Measurements from ENCODE around the gene OSM. TPM values are rescaled to one million over a fixed set of nuclear protein-coding genes. Genes with fewer than 3 reads are reported as not detected.

OSM gene
- total and polyA plus RNA-seq, 4 donors, result 0.09 to 0.84 (median 0.25) TPM; not detected in 1

- Histone ChIP-seq H3K4me1 (ENCODE audit: control insufficient read depth in 4 of 4, insufficient read depth in 4 of 4, low read length in 3 of 4) (peaks cover 17 to 45% (median 33%) of the 10 kb centered on the region in 4 donors), H3K9ac (ENCODE audit: low read depth in 1 of 2, low read length in 2 of 2) (no peak overlapping the region), H3K27me3 (ENCODE audit: control insufficient read depth in 4 of 4, insufficient read depth in 4 of 4, low read length in 3 of 4) (no peaks in the 10 kb centered on the region), H3K9me3 (ENCODE audit: control insufficient read depth in 4 of 4, low read length in 3 of 4) (no peaks in the 10 kb centered on the region), H3K27ac (ENCODE audit: low read depth in 1 of 2, low read length in 2 of 2) (peak overlapping the region; percentile 22 to 49), H3K4me3 (ENCODE audit: low read depth in 1 of 3, low read length in 3 of 3) (no peak overlapping the region), H3K36me3 (ENCODE audit: control insufficient read depth in 4 of 4, insufficient read depth in 3 of 4, low read depth in 1 of 4, low read length in 3 of 4) (peaks cover 0 to 5% (median 1%) of the 10 kb centered on the region in 4 donors)
- TF ChIP-seq GABPA (IDR thresholded peaks at IDR 0.05 in 1 of 2, conservative IDR thresholded peaks at IDR 0.05 in 1 of 2) (no peak), SP1 (IDR thresholded peaks at IDR 0.05) (no peak), RXRA (IDR thresholded peaks at IDR 0.05) (no peak), JUND (IDR thresholded peaks at IDR 0.05) (no peak), REST (IDR thresholded peaks at IDR 0.05) (no peak), CTCF (IDR thresholded peaks at IDR 0.05; ENCODE audit: low read depth, low read length, missing input control) (no peak)
- DNase-seq (ENCODE audit: low spot score), result no peak
- 84% methylated on average over 1 of the region's 1 CpG for WGBS
These were observed 40.0 kb upstream of the OSM start for GRCh38 chr22:30306627-30307011.

GRCh38 chr22:30305906-30306626 lies 39.4 kb upstream of the OSM start:
- Histone ChIP-seq H3K27me3 (ENCODE audit: control insufficient read depth in 4 of 4, insufficient read depth in 4 of 4, low read length in 3 of 4) (no peaks in the 10 kb centered on the region), H3K36me3 (ENCODE audit: control insufficient read depth in 4 of 4, insufficient read depth in 3 of 4, low read depth in 1 of 4, low read length in 3 of 4) (peaks cover 0 to 8% (median 4%) of the 10 kb centered on the region in 4 donors), H3K9me3 (ENCODE audit: control insufficient read depth in 4 of 4, low read length in 3 of 4) (no peaks in the 10 kb centered on the region), H3K4me3 (ENCODE audit: low read depth in 1 of 3, low read length in 3 of 3) (no peak overlapping the region), H3K27ac (ENCODE audit: low read depth in 1 of 2, low read length in 2 of 2) (peak overlapping the region; percentile 49 to 52), H3K4me1 (ENCODE audit: control insufficient read depth in 4 of 4, insufficient read depth in 4 of 4, low read length in 3 of 4) (peaks cover 14 to 40% (median 28%) of the 10 kb centered on the region in 4 donors), H3K9ac (ENCODE audit: low read depth in 1 of 2, low read length in 2 of 2) (peak overlapping the region in 1 of 2 donors; percentile 52)
- no peak for DNase-seq (ENCODE audit: low spot score)
- TF ChIP-seq HNF4A (conservative IDR thresholded peaks at IDR 0.05) (no peak), EGR1 (IDR thresholded peaks at IDR 0.05; ENCODE audit: low read depth in 2 of 2) (no peak), ZBTB33 (IDR thresholded peaks at IDR 0.05) (no peak), FOXA2 (IDR thresholded peaks at IDR 0.05) (no peak), YY1 (IDR thresholded peaks at IDR 0.05) (no peak), NR2F2 (IDR thresholded peaks at IDR 0.05) (no peak), JUND (IDR thresholded peaks at IDR 0.05) (no peak), RXRA (IDR thresholded peaks at IDR 0.05) (no peak), HNF4G (IDR thresholded peaks at IDR 0.05) (no peak), SP1 (IDR thresholded peaks at IDR 0.05) (no peak), CTCF (IDR thresholded peaks at IDR 0.05; ENCODE audit: low read depth, low read length, missing input control) (no peak), FOXA1 (IDR thresholded peaks at IDR 0.05) (no peak)
- WGBS, result 54% methylated on average over 3 of the region's 3 CpGs

All from liver (tissue), 9 donors.